OCI-LY3 (cell line): ENCODE data around the gene KCNMA1.

Experiments used
- H2AFZ ChIP-seq: fragments of 200-600, 300-600 bp; shearing (Covaris generic); 2 replicates; pipeline ENCODE4 v1.6.0; 2014; ENCODE audit warnings: antibody characterized with exemption, low read depth, low read length
- H3K27ac ChIP-seq: fragments of 200-600, 300-600 bp; sonication (generic); 2 replicates; pipeline ENCODE4 v1.5.1; 2014; ENCODE audit warnings: mild to moderate bottlenecking, low read length, moderate library complexity, mixed read lengths
- H3K27me3 ChIP-seq: fragments of 200-600, 300-600 bp; sonication (generic); 2 replicates; pipeline ENCODE4 v1.6.1; 2014; ENCODE audit warnings: low read depth, low read length, mixed read lengths
- H3K36me3 ChIP-seq: fragments of 200-600, 300-600 bp; sonication (generic); replicated peaks from 2 replicates; pipeline ENCODE3; 2014; ENCODE audit warnings: low read depth, low read length, mixed read lengths
- H3K4me1 ChIP-seq: fragments of 300-600, 200-600 bp; sonication (generic); 2 replicates; pipeline ENCODE4 v1.6.1; 2014; ENCODE audit warnings: low read length, mixed read lengths
- H3K4me2 ChIP-seq: fragments of 200-600, 300-600 bp; sonication (generic); 2 replicates; pipeline ENCODE4 v1.6.1; 2014; ENCODE audit warnings: low read length, mixed read lengths
- H3K4me3 ChIP-seq: fragments of 300-600, 200-600 bp; sonication (generic); 2 replicates; pipeline ENCODE4 v1.5.1; 2014; ENCODE audit warnings: antibody characterized with exemption, mild to moderate bottlenecking, low read length, moderate library complexity
- H3K79me2 ChIP-seq: fragments of 300-600, 200-600 bp; shearing (Covaris generic); 2 replicates; pipeline ENCODE4 v1.6.1; 2014; ENCODE audit warnings: mild to moderate bottlenecking, low read length, mixed read lengths
- H3K9ac ChIP-seq: fragments of 300-600, 200-600 bp; shearing (Covaris generic); 2 replicates; pipeline ENCODE4 v1.6.0; 2014; ENCODE audit warnings: mild to moderate bottlenecking, low read length, moderate library complexity
- H3K9me3 ChIP-seq: fragments of 200-600, 300-600 bp; shearing (Covaris generic); 2 replicates; pipeline ENCODE4 v1.6.1; 2014; ENCODE audit warnings: low read length, mixed read lengths; ENCODE audit not compliant: insufficient read depth
- H4K20me1 ChIP-seq: fragments of 200-600, 300-600 bp; sonication (generic); 2 replicates; pipeline ENCODE4 v1.6.1; 2016; ENCODE audit warnings: low read length, mixed read lengths; ENCODE audit not compliant: insufficient read depth
- EZH2phosphoT487 ChIP-seq: fragments of 200-600 bp; shearing (Covaris generic); IDR thresholded peaks from 2 replicates; pipeline ENCODE4 v1.6.1; 2018; ENCODE audit warnings: antibody characterized with exemption, mixed run types, low read depth
- TF ChIP-seq, protein P1 (sequence below): fragments of 200-600, 300-600 bp; sonication (generic); IDR thresholded peaks from 2 replicates; pipeline ENCODE4 v1.5.1; 2014; ENCODE audit warnings: antibody characterized with exemption, low read length, low read depth

The KCNMA1 gene

GRCh38 chr10:77361831-77362230 lies 275.8 kb downstream of the KCNMA1 start:
- Histone ChIP-seq H4K20me1 (peaks cover 40% of the 10 kb centered on the region), H3K79me2 (no peaks in the 10 kb centered on the region), H3K9ac (no peak overlapping the region), H3K4me3 (no peak overlapping the region), H3K9me3 (no peaks in the 10 kb centered on the region), H3K4me2 (no peak overlapping the region), H2AFZ (no peak overlapping the region), H3K27me3 (no peaks in the 10 kb centered on the region), H3K27ac (no peak overlapping the region), H3K36me3 (no peaks in the 10 kb centered on the region), H3K4me1 (no peaks in the 10 kb centered on the region)
- TF ChIP-seq, protein P1, sequence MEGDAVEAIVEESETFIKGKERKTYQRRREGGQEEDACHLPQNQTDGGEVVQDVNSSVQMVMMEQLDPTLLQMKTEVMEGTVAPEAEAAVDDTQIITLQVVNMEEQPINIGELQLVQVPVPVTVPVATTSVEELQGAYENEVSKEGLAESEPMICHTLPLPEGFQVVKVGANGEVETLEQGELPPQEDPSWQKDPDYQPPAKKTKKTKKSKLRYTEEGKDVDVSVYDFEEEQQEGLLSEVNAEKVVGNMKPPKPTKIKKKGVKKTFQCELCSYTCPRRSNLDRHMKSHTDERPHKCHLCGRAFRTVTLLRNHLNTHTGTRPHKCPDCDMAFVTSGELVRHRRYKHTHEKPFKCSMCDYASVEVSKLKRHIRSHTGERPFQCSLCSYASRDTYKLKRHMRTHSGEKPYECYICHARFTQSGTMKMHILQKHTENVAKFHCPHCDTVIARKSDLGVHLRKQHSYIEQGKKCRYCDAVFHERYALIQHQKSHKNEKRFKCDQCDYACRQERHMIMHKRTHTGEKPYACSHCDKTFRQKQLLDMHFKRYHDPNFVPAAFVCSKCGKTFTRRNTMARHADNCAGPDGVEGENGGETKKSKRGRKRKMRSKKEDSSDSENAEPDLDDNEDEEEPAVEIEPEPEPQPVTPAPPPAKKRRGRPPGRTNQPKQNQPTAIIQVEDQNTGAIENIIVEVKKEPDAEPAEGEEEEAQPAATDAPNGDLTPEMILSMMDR: no peak
- TF ChIP-seq EZH2phosphoT487: no peak

- H3K79me2 ChIP-seq: no peaks in the 10 kb centered on the region
- H3K9ac ChIP-seq: no peak overlapping the region
- no peak overlapping the region for H3K27ac ChIP-seq
- no peak overlapping the region for H3K4me2 ChIP-seq
- no peak overlapping the region for H2AFZ ChIP-seq
- H3K36me3 ChIP-seq: no peaks in the 10 kb centered on the region
- H3K9me3 ChIP-seq: no peaks in the 10 kb centered on the region
- TF ChIP-seq, protein P1: no peak
- TF ChIP-seq EZH2phosphoT487: no peak
- no peaks in the 10 kb centered on the region for H3K27me3 ChIP-seq
- H4K20me1 ChIP-seq: peaks cover 44% of the 10 kb centered on the region
- no peak overlapping the region for H3K4me3 ChIP-seq
- no peaks in the 10 kb centered on the region for H3K4me1 ChIP-seq
Observed at GRCh38 chr10:77361426-77361825, 276.2 kb downstream of the KCNMA1 start.

DNA sequence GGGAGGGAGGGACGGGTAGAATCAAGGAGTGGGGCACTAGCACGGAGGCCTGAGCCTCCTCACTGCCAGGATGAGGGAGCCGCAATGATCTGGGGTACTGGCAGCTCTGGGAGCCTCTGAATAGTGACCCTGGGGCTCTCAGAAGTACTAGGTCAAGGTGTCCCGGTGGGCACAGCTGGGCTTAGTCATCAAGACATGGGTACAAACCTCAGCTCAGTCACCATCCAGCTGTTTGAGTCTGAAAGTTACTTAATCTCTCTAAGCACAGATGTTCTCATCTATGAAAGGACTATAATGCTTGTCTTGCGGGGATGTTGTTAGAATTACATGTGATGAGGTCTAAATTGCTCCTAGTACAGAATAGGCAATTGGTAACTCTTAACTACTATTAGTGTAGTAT lies 276.8 kb downstream of the KCNMA1 start:
- Histone ChIP-seq H3K4me1 (no peaks in the 10 kb centered on the region), H3K9ac (no peak overlapping the region), H2AFZ (no peak overlapping the region), H3K36me3 (no peaks in the 10 kb centered on the region), H3K27ac (no peak overlapping the region), H3K79me2 (no peaks in the 10 kb centered on the region), H3K9me3 (no peaks in the 10 kb centered on the region), H3K4me3 (no peak overlapping the region), H4K20me1 (peaks cover 48% of the 10 kb centered on the region), H3K4me2 (no peak overlapping the region), H3K27me3 (no peaks in the 10 kb centered on the region)
- TF ChIP-seq, protein P1: no peak
- TF ChIP-seq EZH2phosphoT487: no peak

DNA sequence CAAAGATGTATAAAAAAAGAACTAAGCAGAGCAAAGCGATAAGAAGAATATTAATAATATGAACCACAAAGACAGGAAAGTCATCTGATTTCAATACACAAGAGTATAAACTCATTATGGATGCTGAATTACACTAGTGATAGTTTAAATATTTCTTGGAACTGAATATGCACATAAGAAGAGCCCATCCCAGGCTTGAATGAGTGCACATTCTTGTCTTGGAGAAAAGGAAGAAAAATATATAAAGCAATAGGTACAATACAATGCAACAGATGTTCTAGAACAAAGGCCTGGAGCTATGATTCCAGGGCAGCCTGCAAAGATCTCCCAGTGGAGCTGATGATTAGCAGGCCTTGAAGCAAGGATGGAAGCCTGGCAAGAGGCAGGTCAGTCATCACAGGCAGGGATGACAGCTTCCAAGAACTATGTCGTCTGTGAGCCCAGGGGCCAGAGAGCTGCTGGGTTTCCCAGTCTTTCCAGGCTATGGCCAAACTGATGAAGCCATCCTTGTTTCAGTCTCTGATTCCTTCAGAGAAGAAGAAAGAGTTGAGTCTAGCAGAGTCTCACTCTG lies 277.6 kb downstream of the KCNMA1 start:
- no peak overlapping the region for H3K4me3 ChIP-seq
- no peak overlapping the region for H2AFZ ChIP-seq
- H3K27me3 ChIP-seq: no peaks in the 10 kb centered on the region
- peaks cover 51% of the 10 kb centered on the region for H4K20me1 ChIP-seq
- H3K4me1 ChIP-seq: no peaks in the 10 kb centered on the region
- no peak overlapping the region for H3K4me2 ChIP-seq
- TF ChIP-seq EZH2phosphoT487: no peak
- TF ChIP-seq, protein P1: no peak
- H3K9me3 ChIP-seq: no peaks in the 10 kb centered on the region
- H3K9ac ChIP-seq: no peak overlapping the region
- H3K79me2 ChIP-seq: no peaks in the 10 kb centered on the region
- H3K36me3 ChIP-seq: no peaks in the 10 kb centered on the region
- no peak overlapping the region for H3K27ac ChIP-seq
